Transverse colon (tissue), 4 donors: ENCODE results near the gene SMG6. TPM values are rescaled to one million over a fixed set of nuclear protein-coding genes. Genes with fewer than 3 reads are reported as not detected.

Experiments
- DNase-seq: peaks from one replicate; pipeline ENCODE4 v3.0.0-alpha.2; 2019
- H3K27ac ChIP-seq, 4 donors: fragments of 200-600 bp; sonication (generic); 2 replicates each; pipeline ENCODE4 v1.5.1; 2016 to 2018; ENCODE audit warnings: inconsistent platforms in 4 of 4
- H3K27me3 ChIP-seq: fragments of 200-600 bp; sonication (generic); 2 replicates; pipeline ENCODE4 v1.5.1; 2017; ENCODE audit warnings: inconsistent platforms
- H3K36me3 ChIP-seq, 4 donors: fragments of 200-600 bp; sonication (generic); 2 replicates each; pipeline ENCODE4 v1.5.1; 2017 to 2019; ENCODE audit warnings: inconsistent platforms in 4 of 4
- H3K4me1 ChIP-seq, 4 donors: fragments of 200-600 bp; sonication (generic); 2 replicates each; pipeline ENCODE4 v1.5.1; 2017 to 2020; ENCODE audit warnings: inconsistent platforms in 4 of 4
- H3K4me3 ChIP-seq, 4 donors: fragments of 200-600 bp; sonication (generic); 1 replicate in 1 of 4; 2 replicates in 3 of 4; pipeline versions ENCODE4 v1.5.1 to v1.6.1; 2017 to 2019; ENCODE audit warnings: inconsistent platforms in 4 of 4
- H3K9me3 ChIP-seq, 2 donors: fragments of 200-600 bp; sonication (generic); 2 replicates each; pipeline ENCODE4 v1.5.1; 2017 to 2019; ENCODE audit warnings: inconsistent platforms in 2 of 2
- CTCF ChIP-seq, 5 experiments: fragments of 200-600 bp in 3 of 5; fragments of 450-650 bp in 2 of 5; sonication (generic) in 3 of 5; IDR thresholded peaks; 1 replicate in 2 of 5; 2 replicates in 3 of 5; pipeline ENCODE4 v1.5.1; 2016 to 2017; ENCODE audit warnings: antibody characterized with exemption in 5 of 5, inconsistent platforms in 3 of 5, mild to moderate bottlenecking in 2 of 5, moderate library complexity in 1 of 5
- EP300 ChIP-seq: sonication (generic); formaldehyde crosslinking; IDR thresholded peaks from one replicate; pipeline ENCODE4 v1.6.1; 2017; ENCODE audit warnings: antibody characterized with exemption, low read depth
- POLR2A ChIP-seq: fragments of 450-650 bp; IDR thresholded peaks from one replicate; pipeline ENCODE4 v1.6.1; 2016; ENCODE audit warnings: antibody characterized with exemption, mild to moderate bottlenecking, moderate library complexity
- POLR2AphosphoS5 ChIP-seq, 3 donors: sonication (generic); formaldehyde crosslinking; IDR thresholded peaks; one replicate each; pipeline ENCODE4 v1.6.1; 2016; ENCODE audit warnings: antibody characterized with exemption in 3 of 3
- whole genome bisulfite sequencing, 2 donors: methylation state at CpG; one replicate each; pipeline ENCODE4 v1.1.5; 2018; ENCODE audit warnings: low coverage in 1 of 2; 5-methylcytosine and 5-hydroxymethylcytosine counted together
- in situ Hi-C, 4 donors: fragments of 200-750 bp; cut with MboI; loops; one replicate each; pipeline versions ENCODE4 v1.15.0 to v1.15.1; 2017; ENCODE audit warnings: low sequenced_read_pairs in 3 of 4, low pct_ligation_motif_present in 1 of 4, low pct_unique_long_range_greater_than_20kb in 1 of 4
- intact Hi-C: fragments of 100-400 bp; cut with DNase I; formaldehyde crosslinking; loops from one replicate; pipeline ENCODE4 v1.15.1; 2023; ENCODE audit warnings: low total_unique reads
- total RNA-seq, 4 donors: library from RNA; depleted of rRNA; stranded (reverse); fragments of >200 nt; gene quantifications; one replicate each; pipeline ENCODE4 v1.1.0, GENCODE V29; 2016

Gene SMG6
- total RNA-seq, 4 donors from 2014 or later: 28.6 to 112 (median 39.1) TPM

DNA sequence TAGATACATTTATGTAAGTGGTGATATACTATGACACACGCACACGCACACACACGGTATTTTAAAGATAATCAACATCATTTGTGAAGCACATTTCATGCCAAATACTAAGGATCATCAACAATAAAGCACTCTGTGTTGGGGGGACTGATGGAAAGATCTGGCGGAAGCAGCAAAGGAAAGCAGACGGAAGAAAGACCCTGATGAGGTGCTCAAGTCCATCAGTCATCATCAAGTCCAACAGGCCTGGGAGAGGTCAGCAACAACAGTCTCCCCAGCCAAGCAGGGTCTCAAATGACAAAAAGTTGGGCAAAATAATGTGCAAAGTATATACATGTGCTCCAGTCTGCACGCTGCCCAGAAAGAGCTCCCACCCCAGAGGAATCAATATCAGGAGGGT is 193.1 kb downstream of the SMG6 start:
- H3K4me1 ChIP-seq: peaks cover 7 to 24% (median 11%) of the 10 kb centered on the region in 4 donors
- no peaks in the 10 kb centered on the region for H3K9me3 ChIP-seq
- TF ChIP-seq EP300 (no peak), CTCF (IDR thresholded peaks at IDR 0.05) (no peak), POLR2A (no peak), POLR2AphosphoS5 (IDR thresholded peaks at IDR 0.05) (no peak)
- no peaks in the 10 kb centered on the region for H3K36me3 ChIP-seq
- in situ Hi-C loops: no loop called here
- DNase-seq: no peak
- whole genome bisulfite sequencing, 2 donors: 91% methylated on average over 5 to 6 of the region's 6 CpGs
- H3K4me3 ChIP-seq: no peak overlapping the region
- no peaks in the 10 kb centered on the region for H3K27me3 ChIP-seq
- intact Hi-C loops: no loop called here
- H3K27ac ChIP-seq: no peak overlapping the region

- DNase-seq: no peak
- Histone ChIP-seq H3K27ac (no peak overlapping the region), H3K4me1 (peaks cover 7 to 24% (median 11%) of the 10 kb centered on the region in 4 donors), H3K36me3 (no peaks in the 10 kb centered on the region), H3K27me3 (no peaks in the 10 kb centered on the region), H3K4me3 (no peak overlapping the region), H3K9me3 (no peaks in the 10 kb centered on the region)
- in situ Hi-C loops: no loop called here
- no peak for TF ChIP-seq EP300
- no peak for TF ChIP-seq POLR2A
- TF ChIP-seq CTCF (IDR thresholded peaks at IDR 0.05): no peak
- no peak for TF ChIP-seq POLR2AphosphoS5 (IDR thresholded peaks at IDR 0.05)
- WGBS, 2 donors: 75% methylated on average over 8 of the region's 8 CpGs; no CpG with 5 or more reads in 1 of the 2 donors
- intact Hi-C loops: no loop called here
These were observed 195.4 kb downstream of the SMG6 start for GRCh38 chr17:2108170-2108569.

- Histone ChIP-seq H3K27ac (peak overlapping the region in 2 of 4 donors; percentile 21 to 33), H3K4me3 (no peak overlapping the region), H3K36me3 (no peaks in the 10 kb centered on the region), H3K27me3 (no peaks in the 10 kb centered on the region), H3K9me3 (no peaks in the 10 kb centered on the region), H3K4me1 (peaks cover 7 to 24% (median 11%) of the 10 kb centered on the region in 4 donors)
- in situ Hi-C loops (no loop called here), intact Hi-C loops (no loop called here)
- DNase-seq: no peak
- WGBS, 2 donors: 67 to 70% methylated on average over 2 to 3 of the region's 3 CpGs
- TF ChIP-seq POLR2AphosphoS5 (IDR thresholded peaks at IDR 0.05) (no peak), CTCF (IDR thresholded peaks at IDR 0.05) (no peak), EP300 (no peak), POLR2A (no peak)
These were observed 196.1 kb downstream of the SMG6 start for GRCh38 chr17:2107506-2107905.

DNA sequence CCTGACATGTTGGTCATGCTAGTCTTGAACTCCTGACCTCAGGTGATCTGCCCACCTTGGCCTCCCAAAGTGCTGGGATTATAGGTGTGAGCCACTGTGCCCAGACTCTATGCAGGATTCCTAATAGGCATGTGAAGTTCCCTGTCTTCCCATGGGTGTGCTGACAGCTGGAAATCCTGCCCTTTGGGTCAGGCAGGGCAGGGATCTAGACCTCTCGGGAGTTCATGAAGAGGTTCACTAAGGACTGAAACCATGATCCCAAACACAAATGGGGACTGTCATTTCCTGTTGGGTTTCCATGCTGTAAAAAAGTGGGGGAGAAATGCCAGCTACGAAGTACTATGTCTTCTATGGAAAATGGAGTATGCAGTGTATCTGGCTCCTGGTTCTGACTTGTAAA is 196.5 kb downstream of the SMG6 start:
- Histone ChIP-seq H3K36me3 (no peaks in the 10 kb centered on the region), H3K4me3 (no peak overlapping the region), H3K4me1 (peaks cover 7 to 24% (median 11%) of the 10 kb centered on the region in 4 donors), H3K27ac (peak overlapping the region in 3 of 4 donors; percentile 21 to 36 (median 29)), H3K9me3 (no peaks in the 10 kb centered on the region), H3K27me3 (no peaks in the 10 kb centered on the region)
- in situ Hi-C loops: no loop called here
- 80% methylated on average over 2 of the region's 2 CpGs; no CpG with 5 or more reads in 1 of the 2 donors for WGBS, 2 donors
- no peak for DNase-seq
- TF ChIP-seq POLR2AphosphoS5 (IDR thresholded peaks at IDR 0.05) (no peak), EP300 (no peak), POLR2A (no peak), CTCF (IDR thresholded peaks at IDR 0.05) (no peak)
- intact Hi-C loops: no loop called here
